ENCODE results near the gene IFITM2. TPM values are rescaled to one million over a fixed set of nuclear protein-coding genes. Genes with fewer than 3 reads are reported as not detected.
A peak's percentile ranks its signal among the peaks of the same experiment; 100 is the strongest.
"Not testable (repeated sequence)": the region's sequence is repeated elsewhere in the genome, so short reads cannot be mapped to it uniquely, and the experiment has no call there.

The IFITM2 gene
- total and polyA plus RNA-seq, 2 donors from 2014 or later = 814 to 1,111 TPM

- not testable (repeated sequence) for FAIRE-seq; H3K36me3 ChIP-seq (ENCODE audit: control insufficient read depth in 2 of 3, insufficient read depth in 3 of 3, low read length in 3 of 3); H3K9me3 ChIP-seq (ENCODE audit: control insufficient read depth in 2 of 3, insufficient read depth in 1 of 3, low read length in 3 of 3); H3K27me3 ChIP-seq (ENCODE audit: control insufficient read depth, insufficient read depth, low read length)
- H3K4me3 ChIP-seq (ENCODE audit: low read length in 3 of 3) = peak overlapping the region; percentile 50 to 89 (median 83)
- peak overlapping the region; percentile 83 to 98 for H3K27ac ChIP-seq (ENCODE audit: low read depth in 2 of 2, low read length in 2 of 2)
- peak in 1 of 5 donors; percentile 51 for DNase-seq
- peaks cover 3 to 27% (median 7%) of the 10 kb centered on the region in 3 donors for H3K4me1 ChIP-seq (ENCODE audit: control insufficient read depth in 2 of 3, insufficient read depth in 2 of 3, low read depth in 1 of 3, low read length in 3 of 3)
- intact Hi-C loops (cut with DNase I) = loop anchor here (10.0 kb wide), 1 partner anchor 45 kb away; no protein-coding TSS in a partner anchor
- H3K9ac ChIP-seq (ENCODE audit: low read length in 3 of 3) = peak overlapping the region; percentile 26 to 98 (median 81)
Observed at GRCh38 chr11:309979-310572, 2.5 kb downstream of the IFITM2 start.

- H3K4me1 ChIP-seq (ENCODE audit: control insufficient read depth in 2 of 3, insufficient read depth in 2 of 3, low read depth in 1 of 3, low read length in 3 of 3) = peaks cover 3 to 30% (median 7%) of the 10 kb centered on the region in 3 donors
- H3K4me3 ChIP-seq (ENCODE audit: low read length in 3 of 3); FAIRE-seq; H3K36me3 ChIP-seq (ENCODE audit: control insufficient read depth in 2 of 3, insufficient read depth in 3 of 3, low read length in 3 of 3); intact Hi-C loops (cut with DNase I); H3K27me3 ChIP-seq (ENCODE audit: control insufficient read depth, insufficient read depth, low read length); DNase-seq; H3K9me3 ChIP-seq (ENCODE audit: control insufficient read depth in 2 of 3, insufficient read depth in 1 of 3, low read length in 3 of 3): not testable (repeated sequence)
- H3K27ac ChIP-seq (ENCODE audit: low read depth in 2 of 2, low read length in 2 of 2) = peak overlapping the region in 1 of 2 donors; percentile 34
- peak overlapping the region in 1 of 3 donors; percentile 51 for H3K9ac ChIP-seq (ENCODE audit: low read length in 3 of 3)
Observed at GRCh38 chr11:311013-311748, 3.6 kb downstream of the IFITM2 start.

GRCh38 chr11:312092-312816 is 4.6 kb downstream of the IFITM2 start:
- Histone ChIP-seq H3K9ac (ENCODE audit: low read length in 3 of 3) (peak overlapping the region in 1 of 3 donors; percentile 51), H3K9me3 (ENCODE audit: control insufficient read depth in 2 of 3, insufficient read depth in 1 of 3, low read length in 3 of 3) (no peaks in the 10 kb centered on the region), H3K36me3 (ENCODE audit: control insufficient read depth in 2 of 3, insufficient read depth in 3 of 3, low read length in 3 of 3) (no peaks in the 10 kb centered on the region), H3K27ac (ENCODE audit: low read depth in 2 of 2, low read length in 2 of 2) (peak overlapping the region; percentile 34 to 80), H3K27me3 (ENCODE audit: control insufficient read depth, insufficient read depth, low read length) (peaks cover 4% of the 10 kb centered on the region), H3K4me3 (ENCODE audit: low read length in 3 of 3) (peak overlapping the region in 1 of 3 donors; percentile 33), H3K4me1 (ENCODE audit: control insufficient read depth in 2 of 3, insufficient read depth in 2 of 3, low read depth in 1 of 3, low read length in 3 of 3) (peaks cover 3 to 23% (median 7%) of the 10 kb centered on the region in 3 donors)
- TF ChIP-seq CTCF (IDR thresholded peaks at IDR 0.05; ENCODE audit: borderline replicate concordance, extremely low read depth, insufficient read depth) = no peak
- intact Hi-C loops (cut with DNase I) = no loop called here
- DNase-seq (peak in 1 of 5 donors; percentile 71), FAIRE-seq (no peak)

- Histone ChIP-seq H3K9me3 (ENCODE audit: control insufficient read depth in 2 of 3, insufficient read depth in 1 of 3, low read length in 3 of 3) (no peaks in the 10 kb centered on the region), H3K4me3 (ENCODE audit: low read length in 3 of 3) (peak overlapping the region in 1 of 3 donors; percentile 82), H3K27ac (ENCODE audit: low read depth in 2 of 2, low read length in 2 of 2) (peak overlapping the region; percentile 86 to 91), H3K27me3 (ENCODE audit: control insufficient read depth, insufficient read depth, low read length) (peaks cover 4% of the 10 kb centered on the region), H3K36me3 (ENCODE audit: control insufficient read depth in 2 of 3, insufficient read depth in 3 of 3, low read length in 3 of 3) (no peaks in the 10 kb centered on the region), H3K9ac (ENCODE audit: low read length in 3 of 3) (peak overlapping the region in 2 of 3 donors; percentile 80), H3K4me1 (ENCODE audit: control insufficient read depth in 2 of 3, insufficient read depth in 2 of 3, low read depth in 1 of 3, low read length in 3 of 3) (peaks cover 3 to 20% (median 7%) of the 10 kb centered on the region in 3 donors)
- FAIRE-seq = no peak
- intact Hi-C loops (cut with DNase I) = no loop called here
- DNase-seq = peak in 1 of 5 donors; percentile 75
- TF ChIP-seq CTCF (IDR thresholded peaks at IDR 0.05; ENCODE audit: borderline replicate concordance, extremely low read depth, insufficient read depth) = no peak
Observed at GRCh38 chr11:313304-313786, 5.7 kb downstream of the IFITM2 start.

Data from kidney (tissue), 14 donors.